Natural killer cell (primary cell): ENCODE data around the gene AUTS2. TPM values are rescaled to one million over a fixed set of nuclear protein-coding genes. Genes with fewer than 3 reads are reported as not detected.
A peak's percentile ranks its signal among the peaks of the same experiment; 100 is the strongest.

Source experiments
- ATAC-seq, 3 donors: fragments of 150-1000 bp in 2 of 3; fragments of 200-7000 bp in 1 of 3; cut with Tn5 transposase; 1 replicate in 1 of 3; 2 replicates in 2 of 3; pipeline ENCODE4 v1.10.0; 2021; ENCODE audit warnings: mild to moderate bottlenecking in 2 of 3, moderate library complexity in 2 of 3
- DNase-seq, 2 donors: peaks; one replicate each; pipeline versions ENCODE4 v3.0.0 to v3.0.0-alpha.2; 2013 to 2021; ENCODE audit warnings: mixed read lengths in 1 of 2
- H3K27ac ChIP-seq: one replicate; pipeline ENCODE4 v1.5.1; 2013; ENCODE audit warnings: mild to moderate bottlenecking, low read length
- H3K27me3 ChIP-seq: one replicate; pipeline ENCODE4 v1.6.1; 2013; ENCODE audit warnings: low read length; ENCODE audit not compliant: control insufficient read depth, insufficient read depth
- H3K36me3 ChIP-seq: one replicate; pipeline ENCODE4 v1.6.1; 2013; ENCODE audit warnings: low read length; ENCODE audit not compliant: control insufficient read depth, insufficient read depth
- H3K4me1 ChIP-seq: one replicate; pipeline ENCODE4 v1.6.1; 2013; ENCODE audit warnings: low read length; ENCODE audit not compliant: control insufficient read depth, insufficient read depth
- H3K4me3 ChIP-seq: one replicate; pipeline ENCODE4 v1.5.1; 2013; ENCODE audit warnings: low read length
- H3K9me3 ChIP-seq: one replicate; pipeline ENCODE4 v1.6.1; 2013; ENCODE audit warnings: low read length; ENCODE audit not compliant: control insufficient read depth, insufficient read depth
- H3K27ac Mint-ChIP-seq, 2 donors: one replicate each; pipeline ENCODE4 v1.8.0; 2022; ENCODE audit warnings: mild to moderate bottlenecking in 2 of 2, mixed read lengths in 2 of 2, moderate library complexity in 1 of 2
- H3K27me3 Mint-ChIP-seq, 2 donors: one replicate each; pipeline ENCODE4 v1.8.0; 2022; ENCODE audit warnings: low read depth in 2 of 2, mixed read lengths in 2 of 2
- H3K36me3 Mint-ChIP-seq: one replicate; pipeline ENCODE4 v1.8.0; 2022; ENCODE audit warnings: mixed read lengths
- H3K4me1 Mint-ChIP-seq, 2 donors: one replicate each; pipeline ENCODE4 v1.8.0; 2022; ENCODE audit warnings: mixed read lengths in 2 of 2
- H3K4me3 Mint-ChIP-seq: one replicate; pipeline ENCODE4 v1.8.0; 2022; ENCODE audit warnings: mild to moderate bottlenecking, moderate library complexity, mixed read lengths
- H3K9me3 Mint-ChIP-seq, 2 donors: one replicate each; pipeline ENCODE4 v1.8.0; 2022; ENCODE audit warnings: mixed read lengths in 2 of 2
- CTCF ChIP-seq: fragments of 200-600 bp; IDR thresholded peaks from one replicate; pipeline ENCODE4 v1.8.0; 2022; ENCODE audit warnings: antibody characterized with exemption
- WGBS: methylation state at CpG from one replicate; pipeline ENCODE4 v1.1.7; 2013; ENCODE audit warnings: missing lambda C conversion rate; ENCODE audit not compliant: insufficient coverage; 5-methylcytosine and 5-hydroxymethylcytosine counted together
- intact Hi-C: fragments of 100-400 bp; cut with micrococcal nuclease; formaldehyde crosslinking; loops from one replicate; pipeline ENCODE4 v1.14.2; 2022
- total RNA-seq, 4 donors: library from RNA; stranded (reverse); fragments of 120-200 nt in 1 of 4; gene quantifications; one replicate each; pipeline versions ENCODE4 v1.2.3 to v1.2.4, GENCODE V29; 2013 to 2022

The AUTS2 gene
- total RNA-seq, 3 donors from 2014 or later (not counting 1 experiment from before 2014, with no cell fraction given) = 147 to 197 (median 155) TPM

GRCh38 chr7:69893906-69894305 lies 295.6 kb downstream of the AUTS2 start:
- ATAC-seq = no peak
- H3K27ac ChIP-seq = no peak overlapping the region
- WGBS = 94% methylated on average over 2 of the region's 3 CpGs
- H3K4me3 Mint-ChIP-seq = no peak overlapping the region
- no peaks in the 10 kb centered on the region for H3K27me3 Mint-ChIP-seq
- no peaks in the 10 kb centered on the region for H3K9me3 Mint-ChIP-seq
- H3K4me1 Mint-ChIP-seq = peaks cover 13% of the 10 kb centered on the region in 2 donors
- no peak overlapping the region for H3K4me3 ChIP-seq
- no peak overlapping the region for H3K27ac Mint-ChIP-seq
- no peaks in the 10 kb centered on the region for H3K36me3 Mint-ChIP-seq
- H3K4me1 ChIP-seq = peaks cover 5% of the 10 kb centered on the region
- no peaks in the 10 kb centered on the region for H3K27me3 ChIP-seq
- H3K9me3 ChIP-seq = no peaks in the 10 kb centered on the region
- TF ChIP-seq CTCF = no peak
- intact Hi-C loops = no loop called here
- DNase-seq = no peak
- no peaks in the 10 kb centered on the region for H3K36me3 ChIP-seq

DNA sequence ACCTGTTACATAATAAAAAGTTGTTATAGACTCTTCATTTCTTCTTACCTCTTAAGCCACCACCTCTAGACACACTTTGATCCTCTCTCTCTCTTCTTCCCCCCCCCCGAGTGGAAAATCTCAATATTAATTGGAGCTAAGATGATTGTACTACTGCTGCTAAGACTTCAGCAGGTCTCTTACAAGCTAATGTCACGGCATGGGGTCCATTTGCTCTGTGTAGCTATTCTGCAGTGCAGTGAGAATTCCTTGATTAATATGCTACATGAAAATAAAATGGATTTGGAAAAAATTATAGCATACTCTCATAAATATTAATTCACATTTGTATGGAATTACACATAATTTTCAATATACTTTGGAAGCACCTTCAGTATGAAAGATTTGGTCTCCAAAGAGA lies 297.2 kb downstream of the AUTS2 start:
- H3K27ac Mint-ChIP-seq = no peak overlapping the region
- peaks cover 13% of the 10 kb centered on the region in 2 donors for H3K4me1 Mint-ChIP-seq
- TF ChIP-seq CTCF = no peak
- no peaks in the 10 kb centered on the region for H3K9me3 Mint-ChIP-seq
- Histone ChIP-seq H3K9me3 (no peaks in the 10 kb centered on the region), H3K27me3 (no peaks in the 10 kb centered on the region), H3K4me1 (peaks cover 5% of the 10 kb centered on the region), H3K27ac (no peak overlapping the region), H3K4me3 (no peak overlapping the region), H3K36me3 (no peaks in the 10 kb centered on the region)
- H3K36me3 Mint-ChIP-seq = no peaks in the 10 kb centered on the region
- DNase-seq = no peak
- no peak for ATAC-seq
- no peaks in the 10 kb centered on the region for H3K27me3 Mint-ChIP-seq
- 100% methylated on average over 1 of the region's 2 CpGs for WGBS
- no peak overlapping the region for H3K4me3 Mint-ChIP-seq
- intact Hi-C loops = no loop called here

GRCh38 chr7:69896121-69896520 lies 297.8 kb downstream of the AUTS2 start:
- H3K4me3 ChIP-seq = no peak overlapping the region
- TF ChIP-seq CTCF = no peak
- Mint-ChIP-seq H3K27me3 (no peaks in the 10 kb centered on the region), H3K27ac (no peak overlapping the region), H3K36me3 (no peaks in the 10 kb centered on the region), H3K4me3 (no peak overlapping the region), H3K9me3 (no peaks in the 10 kb centered on the region), H3K4me1 (peaks cover 13% of the 10 kb centered on the region in 2 donors)
- no peak overlapping the region for H3K27ac ChIP-seq
- no peaks in the 10 kb centered on the region for H3K9me3 ChIP-seq
- peaks cover 5% of the 10 kb centered on the region for H3K4me1 ChIP-seq
- no peak for DNase-seq
- peak in 1 of 3 donors; percentile 42 for ATAC-seq
- 50% methylated on average over 4 of the region's 5 CpGs for WGBS
- no peaks in the 10 kb centered on the region for H3K27me3 ChIP-seq
- intact Hi-C loops = no loop called here
- H3K36me3 ChIP-seq = no peaks in the 10 kb centered on the region

- intact Hi-C loops = no loop called here
- no peaks in the 10 kb centered on the region for H3K9me3 ChIP-seq
- H3K36me3 ChIP-seq = no peaks in the 10 kb centered on the region
- H3K4me3 ChIP-seq = no peak overlapping the region
- H3K27ac ChIP-seq = no peak overlapping the region
- no peak for DNase-seq
- Mint-ChIP-seq H3K27me3 (no peaks in the 10 kb centered on the region), H3K4me1 (peaks cover 13% of the 10 kb centered on the region in 2 donors), H3K36me3 (no peaks in the 10 kb centered on the region), H3K27ac (no peak overlapping the region), H3K4me3 (no peak overlapping the region), H3K9me3 (no peaks in the 10 kb centered on the region)
- WGBS = 22% methylated on average over 2 of the region's 2 CpGs
- no peak for TF ChIP-seq CTCF
- peak in 1 of 3 donors; percentile 18 for ATAC-seq
- H3K4me1 ChIP-seq = peaks cover 5% of the 10 kb centered on the region
- no peaks in the 10 kb centered on the region for H3K27me3 ChIP-seq
Measured at GRCh38 chr7:69898189-69898588, 299.9 kb downstream of the AUTS2 start.
